GM21737 (cell line): ENCODE data around the gene SH3RF1.
"Not testable (repeated sequence)": the region's sequence is repeated elsewhere in the genome, so short reads cannot be mapped to it uniquely, and the experiment has no call there.

ENCODE experiments used
- ATAC-seq: cut with Tn5 transposase; IDR thresholded peaks from one replicate; pipeline ENCODE4 v1.9.1; 2021; ENCODE audit warnings: mild to moderate bottlenecking, moderate library complexity; ENCODE audit not compliant: unreplicated experiment

The SH3RF1 gene

GRCh38 chr4:169202878-169203277 lies 67.9 kb downstream of the SH3RF1 start:
- no peak for ATAC-seq

DNA sequence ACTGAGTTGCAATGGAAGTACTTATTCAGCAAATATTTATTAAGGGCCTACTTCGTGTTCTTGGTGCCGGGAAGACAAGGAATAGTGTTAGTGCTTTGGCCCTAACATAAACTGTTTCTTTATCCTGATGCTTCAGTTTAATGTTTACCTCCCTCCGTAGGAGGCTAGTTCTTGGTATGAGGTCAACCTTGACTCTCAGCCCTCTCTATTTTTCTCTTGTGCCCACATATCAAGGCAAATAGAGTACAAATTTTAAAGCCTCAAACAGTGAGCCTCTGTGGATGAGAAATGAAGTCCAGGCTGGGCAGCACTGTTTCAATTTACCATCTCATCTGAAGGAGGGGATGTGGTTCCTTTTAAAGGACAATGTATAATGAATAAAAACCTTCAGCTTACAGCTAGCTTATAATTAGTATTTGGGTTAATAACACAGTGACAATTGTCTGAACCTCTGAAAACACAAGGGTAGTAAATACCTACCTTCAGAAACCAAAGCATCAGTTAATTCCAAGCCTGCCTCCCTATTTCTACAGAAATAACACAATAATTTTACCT lies 68.5 kb downstream of the SH3RF1 start:
- ATAC-seq: no peak

DNA sequence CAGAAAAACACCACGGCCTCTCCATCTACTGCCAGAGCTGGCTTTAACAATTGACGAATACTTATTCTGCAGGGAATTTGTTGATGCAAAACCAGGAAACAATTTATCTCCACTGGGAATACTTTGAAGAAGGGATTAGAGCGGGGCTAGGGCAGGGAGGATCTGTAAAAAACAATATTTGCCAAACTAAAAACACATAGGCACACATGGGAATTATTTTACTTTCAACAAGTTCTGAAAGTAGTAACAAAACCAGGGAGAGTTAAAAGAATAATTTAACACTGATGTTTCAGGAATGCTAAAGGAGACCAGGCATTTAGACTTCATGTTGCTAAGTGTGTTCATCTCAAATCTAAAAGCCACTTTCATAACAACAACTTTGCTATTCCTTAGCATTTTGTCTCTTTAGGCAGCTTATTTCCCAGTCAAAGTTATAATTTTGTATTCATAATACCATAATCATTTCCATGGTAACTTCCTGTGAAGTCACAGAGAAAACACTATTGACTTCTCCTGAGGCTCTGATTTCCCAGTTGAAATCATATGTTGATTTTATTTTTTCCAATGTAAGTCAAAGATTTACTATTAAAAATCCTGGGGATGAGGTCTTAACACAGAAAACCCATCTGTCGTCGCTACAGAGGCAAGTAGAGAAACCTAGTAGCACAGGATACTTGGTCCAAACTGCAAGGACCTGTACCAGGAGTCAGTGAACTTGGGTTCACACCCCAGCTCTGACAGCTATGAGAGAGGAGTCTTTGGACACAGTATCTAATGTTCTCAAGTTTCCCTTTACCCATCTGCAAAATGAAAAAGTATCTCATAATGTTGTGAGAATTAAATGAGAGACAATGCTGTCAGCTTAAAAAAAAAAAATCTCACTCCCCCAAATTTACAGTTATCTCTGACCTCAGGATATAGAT lies 69.3 kb downstream of the SH3RF1 start:
- ATAC-seq: no peak

- no peak for ATAC-seq
Measured at GRCh38 chr4:169200361-169201030, 70.3 kb downstream of the SH3RF1 start.

GRCh38 chr4:169199184-169199583 lies 71.6 kb downstream of the SH3RF1 start:
- ATAC-seq: no peak

GRCh38 chr4:169198167-169198566 lies 72.6 kb downstream of the SH3RF1 start:
- no peak for ATAC-seq

DNA sequence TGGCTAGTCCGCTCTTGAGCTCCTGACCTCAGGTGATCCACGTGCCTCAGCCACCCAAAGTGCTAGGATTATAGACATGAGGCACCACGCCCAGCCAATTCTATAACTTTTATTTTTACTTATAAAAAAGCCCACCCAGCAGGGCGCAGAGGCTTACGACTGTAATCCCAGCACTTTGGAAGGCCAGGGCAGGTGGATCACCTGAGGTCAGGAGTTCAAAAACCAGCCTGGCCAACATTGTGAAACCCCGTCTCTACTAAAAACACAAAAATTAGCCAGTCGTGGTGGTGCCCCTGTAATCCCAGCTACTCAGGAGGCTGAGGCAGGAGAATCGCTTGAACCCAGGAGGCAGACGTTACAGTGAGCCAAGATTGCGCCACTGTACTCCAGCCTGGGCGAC lies 73.5 kb downstream of the SH3RF1 start:
- not testable (repeated sequence) for ATAC-seq

- no peak for ATAC-seq
Measured at GRCh38 chr4:169195032-169195431, 75.7 kb downstream of the SH3RF1 start.

DNA sequence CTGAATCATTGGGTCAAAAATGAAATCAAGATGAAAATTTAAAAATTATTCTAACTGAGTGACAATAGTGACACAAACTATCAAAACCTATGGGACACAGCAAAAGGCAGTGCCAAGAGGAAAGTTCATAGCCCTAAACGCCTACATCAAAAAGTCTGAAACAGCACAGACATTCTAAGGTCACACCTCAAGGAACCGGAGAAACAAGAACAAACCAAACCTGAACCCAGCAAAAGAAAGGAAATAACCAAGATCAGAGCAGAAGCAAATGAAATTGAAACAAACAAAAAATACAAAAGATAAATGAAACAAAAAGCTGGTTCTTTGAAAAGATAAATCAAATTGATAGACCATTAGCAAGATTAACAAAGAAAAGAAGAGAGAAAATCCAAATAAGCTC lies 80.8 kb downstream of the SH3RF1 start:
- not testable (repeated sequence) for ATAC-seq

DNA sequence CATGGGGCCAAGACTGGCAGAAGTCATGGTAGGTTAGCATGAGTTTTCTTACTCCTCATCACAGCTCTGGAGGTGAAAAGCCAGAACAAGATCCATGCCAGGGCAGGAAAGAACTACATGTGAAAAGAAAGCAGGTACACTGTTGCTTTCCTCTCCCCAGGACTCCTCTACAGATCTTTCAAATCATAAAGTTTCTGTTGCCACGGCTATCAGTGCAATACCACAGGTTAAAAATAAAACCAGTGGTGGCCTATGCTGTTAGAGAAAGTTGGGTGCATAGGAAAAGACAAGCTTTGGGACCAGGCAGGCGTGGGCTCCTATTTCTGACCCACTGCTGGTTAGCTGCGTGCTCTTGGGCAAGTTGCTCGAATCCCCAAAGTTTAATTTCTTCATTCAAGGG lies 81.4 kb downstream of the SH3RF1 start:
- peak; percentile 92 for ATAC-seq

- no peak for ATAC-seq
Measured at GRCh38 chr4:169188204-169188603, 82.6 kb downstream of the SH3RF1 start.

DNA sequence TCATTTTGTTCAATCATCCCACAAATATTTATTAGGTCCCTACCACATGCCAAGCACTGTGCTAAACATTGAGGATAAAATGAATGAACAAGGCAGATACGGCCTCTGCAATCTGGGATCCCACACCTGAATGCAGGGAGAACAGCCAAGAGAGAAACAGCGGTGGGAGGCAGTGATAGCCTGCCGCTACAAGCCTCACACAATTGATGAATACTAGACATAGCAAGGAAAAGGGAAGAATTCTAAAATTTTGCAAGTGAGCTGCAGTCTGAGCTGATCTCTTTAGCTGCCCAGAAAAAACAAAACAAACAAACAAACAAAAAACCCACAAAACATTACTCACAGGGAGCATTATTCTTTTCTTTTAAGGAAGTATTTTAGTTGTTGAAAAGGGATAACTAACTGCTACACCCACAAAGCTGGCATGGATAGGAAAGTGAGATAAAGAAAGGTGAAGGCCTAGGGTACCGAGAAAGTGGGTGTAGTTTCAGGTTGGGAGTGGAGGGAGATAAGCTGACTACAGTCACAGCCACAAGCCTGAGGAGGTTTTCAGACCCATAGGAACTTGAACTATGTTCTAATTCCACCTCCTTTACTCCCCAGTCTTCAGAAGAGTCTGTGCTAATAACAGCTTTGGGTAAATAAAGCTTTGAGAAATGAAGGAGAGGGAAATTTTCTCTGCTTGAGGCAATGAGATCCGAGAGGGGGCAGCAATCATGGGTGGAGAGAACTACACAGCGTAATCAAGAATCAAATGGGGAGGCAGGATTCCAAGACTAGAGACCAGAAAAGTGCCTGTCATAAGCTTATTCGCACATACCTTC lies 85.4 kb downstream of the SH3RF1 start:
- ATAC-seq: no peak

GRCh38 chr4:169184686-169185085 lies 86.1 kb downstream of the SH3RF1 start:
- no peak for ATAC-seq

- ATAC-seq: no peak
Measured at GRCh38 chr4:169184236-169184635, 86.5 kb downstream of the SH3RF1 start.

- ATAC-seq: no peak
Measured at GRCh38 chr4:169183581-169183980, 87.2 kb downstream of the SH3RF1 start.

DNA sequence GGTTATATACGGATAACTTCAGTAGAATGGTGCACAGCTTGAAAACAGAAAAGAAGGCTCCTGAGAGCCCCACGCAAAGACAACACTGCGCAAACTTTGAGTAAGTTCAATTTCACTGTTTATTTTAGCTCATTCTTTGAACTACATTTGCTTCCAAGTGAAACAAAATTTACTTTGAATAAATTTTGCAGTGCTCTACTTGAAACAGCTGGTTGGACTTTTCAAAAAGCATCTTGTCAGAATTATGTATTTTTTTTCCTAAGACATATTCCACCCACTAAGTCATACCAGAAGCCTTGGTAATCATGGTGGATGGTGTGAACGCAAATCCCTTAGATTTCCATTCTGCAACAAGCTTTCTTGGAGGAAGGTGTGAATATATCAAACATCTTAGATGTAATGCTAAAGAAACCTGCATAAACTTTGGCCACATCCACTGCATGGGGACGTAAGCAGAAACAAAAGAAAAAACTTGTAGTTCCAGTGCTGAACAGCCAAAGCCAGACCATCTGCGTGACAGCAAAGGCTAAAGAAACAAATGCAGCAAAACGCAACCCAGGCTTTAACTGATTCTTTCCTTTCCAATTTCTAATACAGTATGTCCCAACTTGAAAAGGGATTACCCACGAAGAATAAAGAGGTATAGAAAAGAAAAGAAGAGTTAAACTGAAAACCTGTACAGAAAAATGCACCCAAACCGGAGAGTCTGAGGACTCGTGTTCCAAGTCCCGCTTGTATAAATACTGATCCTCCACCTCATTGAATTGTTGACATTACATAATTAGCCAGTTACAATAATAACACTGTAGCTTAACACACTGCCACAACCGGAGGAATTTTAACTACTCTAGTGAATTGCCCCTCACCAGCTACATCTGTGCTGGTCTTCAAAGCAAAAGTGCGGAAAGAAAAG lies 90.9 kb downstream of the SH3RF1 start:
- no peak for ATAC-seq

DNA sequence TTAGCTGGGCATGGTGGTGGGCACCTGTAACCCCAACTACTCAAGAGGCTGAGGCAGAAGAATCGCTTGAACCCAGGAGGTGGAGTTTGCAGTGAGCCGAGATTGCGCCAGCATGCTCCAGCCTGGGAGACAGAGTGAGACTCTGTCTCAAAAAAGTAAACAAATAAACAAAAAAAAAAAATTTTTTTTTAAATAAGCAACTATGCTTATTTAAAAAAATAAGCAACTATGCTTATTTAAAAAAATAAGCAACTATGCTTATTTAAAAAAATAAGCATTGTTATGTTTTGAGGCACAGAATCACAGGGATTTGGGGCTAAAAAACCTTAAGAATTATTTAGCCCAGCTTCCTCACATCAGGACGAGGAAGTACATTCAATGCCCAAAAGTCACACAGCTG lies 92.7 kb downstream of the SH3RF1 start:
- not testable (repeated sequence) for ATAC-seq

DNA sequence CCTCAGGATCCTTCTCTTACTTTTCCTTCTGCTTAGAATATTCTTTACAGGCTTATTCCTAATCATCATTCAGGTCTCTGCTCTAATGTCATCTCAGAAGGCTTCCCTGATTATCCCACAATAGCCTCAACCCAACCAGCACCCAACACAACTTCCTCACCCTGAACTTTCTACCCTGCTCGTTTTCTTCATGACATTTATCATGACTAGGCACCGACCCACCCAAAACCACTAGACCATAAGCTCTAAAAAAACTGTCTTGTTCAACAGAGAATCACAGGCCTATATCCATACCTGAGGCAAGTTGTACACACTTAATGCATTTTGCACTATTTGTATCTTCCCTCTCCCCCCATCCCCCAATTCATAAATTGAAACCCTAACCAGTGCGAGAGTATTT lies 95.3 kb downstream of the SH3RF1 start:
- ATAC-seq: no peak

DNA sequence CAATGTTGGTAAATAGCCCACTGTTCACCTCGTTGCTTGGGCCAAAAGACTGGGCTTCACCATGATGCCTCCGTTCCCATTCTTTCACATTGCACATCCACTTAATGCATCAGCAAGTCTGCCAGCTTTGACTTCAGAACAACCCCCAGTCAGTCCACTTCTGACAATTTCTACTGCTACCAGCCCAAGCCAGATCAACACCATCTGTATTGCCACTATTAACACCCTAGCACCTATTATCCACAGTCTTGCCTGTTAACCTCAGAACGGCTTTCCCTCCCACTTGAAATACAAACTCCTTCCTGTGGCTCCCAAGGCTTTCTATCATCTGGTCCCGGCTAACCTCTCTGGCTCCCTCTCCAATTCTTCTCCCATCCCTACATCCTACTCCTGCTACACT lies 95.7 kb downstream of the SH3RF1 start:
- ATAC-seq: no peak

DNA sequence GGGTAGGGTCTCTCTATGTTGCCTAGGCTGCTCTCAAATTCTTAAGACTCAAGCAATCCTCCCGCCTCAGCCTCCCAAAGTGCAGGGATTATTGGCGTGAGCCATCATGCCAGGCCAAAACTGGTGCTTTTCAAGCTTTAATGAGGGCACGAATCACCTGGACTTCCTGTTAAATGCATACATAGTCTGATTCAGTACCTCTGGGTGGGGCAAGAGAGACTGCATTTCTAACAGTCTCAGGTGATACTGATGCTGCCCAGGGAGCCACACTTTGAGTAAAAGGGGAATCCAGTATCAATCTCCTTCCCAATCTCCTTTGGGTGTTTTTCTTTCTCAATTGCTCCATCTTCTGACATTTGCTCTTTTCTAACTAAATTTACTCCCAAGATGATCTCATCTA lies 96.5 kb downstream of the SH3RF1 start:
- no peak for ATAC-seq
